ENCODE measurements around the gene ASCL4. TPM values are rescaled to one million over a fixed set of nuclear protein-coding genes. Genes with fewer than 3 reads are reported as not detected.

ASCL4 gene
- not detected in 5 replicates for total RNA-seq (2022; extraction: Qiagen RNA extraction; ENCODE audit: low read depth)

GRCh38 chr12:107774349-107775029 lies at the start of gene ASCL4:
TSS of gene ASCL4 (plus strand) at chr12:107774704. CDS start at chr12:107775219, 515 bp downstream.

GRCh38 chr12:107760809-107761501 lies 13.5 kb upstream of the ASCL4 start, which contains the start of gene PRDM4:
TSS of gene PRDM4 (minus strand) at chr12:107761137. CDS start at chr12:107760515, 622 bp downstream.

Other genes starting within 250 kb of the ASCL4 start
- gene PWP1, start 88.9 kb upstream of the ASCL4 start, total RNA-seq (2022; extraction: Qiagen RNA extraction; ENCODE audit: low read depth), result 90.2 to 107 TPM (median 93.9 TPM) in 5 replicates
- gene PRDM4, start 13.6 kb upstream of the ASCL4 start, total RNA-seq (2022; extraction: Qiagen RNA extraction; ENCODE audit: low read depth), result 19.0 to 22.2 TPM (median 20.8 TPM) in 5 replicates